Peyer's patch (tissue), 4 donors: ENCODE results near the gene PURA. TPM values are rescaled to one million over a fixed set of nuclear protein-coding genes. Genes with fewer than 3 reads are reported as not detected.

Experiments used
- DNase-seq, 3 donors: peaks; one replicate each; pipeline ENCODE4 v3.0.0-alpha.2; 2017 to 2019
- H3K27ac ChIP-seq, 4 donors: fragments of 200-600 bp; sonication (generic); one replicate each; pipeline ENCODE4 v1.5.1; 2016 to 2019
- H3K27me3 ChIP-seq, 2 donors: fragments of 200-600 bp; sonication (generic); one replicate each; pipeline ENCODE4 v1.5.1; 2019
- H3K36me3 ChIP-seq, 3 donors: fragments of 200-600 bp; sonication (generic); one replicate each; pipeline ENCODE4 v1.5.1; 2016 to 2019
- H3K4me1 ChIP-seq, 4 donors: fragments of 200-600 bp; sonication (generic); one replicate each; pipeline ENCODE4 v1.5.1; 2016 to 2019
- H3K4me3 ChIP-seq, 4 donors: fragments of 200-600 bp; sonication (generic); 1 replicate in 3 of 4; 2 replicates in 1 of 4; pipeline ENCODE4 v1.5.1; 2016 to 2019; ENCODE audit warnings: mild to moderate bottlenecking in 1 of 4
- H3K9me3 ChIP-seq, 4 donors: fragments of 200-600 bp; sonication (generic); one replicate each; pipeline ENCODE4 v1.5.1; 2016 to 2019; ENCODE audit warnings: mild to moderate bottlenecking in 1 of 4
- POLR2A ChIP-seq, 2 donors: fragments of 450-650 bp; IDR thresholded peaks; one replicate each; pipeline ENCODE4 v1.5.1; 2017; ENCODE audit warnings: antibody characterized with exemption in 2 of 2, mild to moderate bottlenecking in 2 of 2, moderate library complexity in 2 of 2
- total RNA-seq, 4 donors: library from RNA; depleted of rRNA; stranded (reverse); fragments of >200 nt; gene quantifications; one replicate each; pipeline ENCODE4 v1.1.0, GENCODE V29; 2016
- TF ChIP-seq, protein P1 (sequence below), 6 experiments: fragments of 450-650 bp in 4 of 6; fragments of 200-600 bp in 2 of 6; sonication (generic) in 1 of 6; IDR thresholded peaks; one replicate each; pipeline ENCODE4 v1.5.1; 2017 to 2019; ENCODE audit warnings: antibody characterized with exemption in 6 of 6, mild to moderate bottlenecking in 3 of 6, moderate library complexity in 1 of 6

Gene PURA
- total RNA-seq, 4 donors from 2014 or later: 22.2 to 24.7 (median 22.7) TPM

GRCh38 chr5:140114341-140115185 lies 654 bp downstream of the PURA start:
- Histone ChIP-seq H3K4me3 (peak overlapping the region; percentile 77 to 95 (median 88)), H3K27ac (peak overlapping the region; percentile 89 to 99 (median 92)), H3K27me3 (no peaks in the 10 kb centered on the region), H3K9me3 (no peaks in the 10 kb centered on the region), H3K4me1 (peaks cover 0 to 36% (median 17%) of the 10 kb centered on the region in 4 donors), H3K36me3 (no peaks in the 10 kb centered on the region)
- peak; percentile 52 to 81 (median 80) for DNase-seq
- TF ChIP-seq, protein P1, sequence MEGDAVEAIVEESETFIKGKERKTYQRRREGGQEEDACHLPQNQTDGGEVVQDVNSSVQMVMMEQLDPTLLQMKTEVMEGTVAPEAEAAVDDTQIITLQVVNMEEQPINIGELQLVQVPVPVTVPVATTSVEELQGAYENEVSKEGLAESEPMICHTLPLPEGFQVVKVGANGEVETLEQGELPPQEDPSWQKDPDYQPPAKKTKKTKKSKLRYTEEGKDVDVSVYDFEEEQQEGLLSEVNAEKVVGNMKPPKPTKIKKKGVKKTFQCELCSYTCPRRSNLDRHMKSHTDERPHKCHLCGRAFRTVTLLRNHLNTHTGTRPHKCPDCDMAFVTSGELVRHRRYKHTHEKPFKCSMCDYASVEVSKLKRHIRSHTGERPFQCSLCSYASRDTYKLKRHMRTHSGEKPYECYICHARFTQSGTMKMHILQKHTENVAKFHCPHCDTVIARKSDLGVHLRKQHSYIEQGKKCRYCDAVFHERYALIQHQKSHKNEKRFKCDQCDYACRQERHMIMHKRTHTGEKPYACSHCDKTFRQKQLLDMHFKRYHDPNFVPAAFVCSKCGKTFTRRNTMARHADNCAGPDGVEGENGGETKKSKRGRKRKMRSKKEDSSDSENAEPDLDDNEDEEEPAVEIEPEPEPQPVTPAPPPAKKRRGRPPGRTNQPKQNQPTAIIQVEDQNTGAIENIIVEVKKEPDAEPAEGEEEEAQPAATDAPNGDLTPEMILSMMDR (IDR thresholded peaks at IDR 0.05): no peak
- TF ChIP-seq POLR2A (IDR thresholded peaks at IDR 0.05): peak; percentile 45 to 46

DNA sequence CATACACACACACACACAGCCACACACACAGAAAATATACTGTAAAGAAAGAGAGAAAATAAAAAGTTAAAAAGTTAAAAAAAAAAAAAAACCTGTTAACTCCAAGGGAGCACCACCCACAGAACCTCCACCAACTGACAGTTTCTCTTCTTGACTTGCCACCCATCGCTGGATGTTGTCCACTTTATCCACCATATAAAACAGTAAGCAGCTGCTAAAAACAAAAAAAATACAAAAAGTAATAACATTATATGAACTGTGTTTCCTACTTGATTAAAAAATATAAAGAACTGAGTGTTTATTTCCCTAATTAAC lies 1.2 kb downstream of the PURA start:
- Histone ChIP-seq H3K27me3 (no peaks in the 10 kb centered on the region), H3K27ac (peak overlapping the region in 3 of 4 donors; percentile 89 to 99 (median 91)), H3K4me3 (peak overlapping the region; percentile 77 to 95 (median 88)), H3K9me3 (no peaks in the 10 kb centered on the region), H3K36me3 (no peaks in the 10 kb centered on the region), H3K4me1 (peaks cover 0 to 36% (median 17%) of the 10 kb centered on the region in 4 donors)
- TF ChIP-seq, protein P1 (IDR thresholded peaks at IDR 0.05): no peak
- no peak for TF ChIP-seq POLR2A (IDR thresholded peaks at IDR 0.05)
- DNase-seq: no peak

- Histone ChIP-seq H3K9me3 (no peaks in the 10 kb centered on the region), H3K4me3 (peak overlapping the region in 1 of 4 donors; percentile 93), H3K4me1 (peaks cover 0 to 36% (median 17%) of the 10 kb centered on the region in 4 donors), H3K36me3 (no peaks in the 10 kb centered on the region), H3K27me3 (no peaks in the 10 kb centered on the region), H3K27ac (no peak overlapping the region)
- TF ChIP-seq POLR2A (IDR thresholded peaks at IDR 0.05): no peak
- TF ChIP-seq, protein P1 (IDR thresholded peaks at IDR 0.05): peak in 3 of 6 experiments; percentile 13 to 22 (median 21)
- DNase-seq: no peak
These were observed 2.8 kb downstream of the PURA start for GRCh38 chr5:140116716-140117115.

GRCh38 chr5:140117523-140117922 lies 3.6 kb downstream of the PURA start:
- no peak overlapping the region for H3K4me3 ChIP-seq
- peaks cover 0 to 32% (median 17%) of the 10 kb centered on the region in 4 donors for H3K4me1 ChIP-seq
- no peaks in the 10 kb centered on the region for H3K36me3 ChIP-seq
- DNase-seq: no peak
- no peak for TF ChIP-seq POLR2A (IDR thresholded peaks at IDR 0.05)
- TF ChIP-seq, protein P1 (IDR thresholded peaks at IDR 0.05): no peak
- H3K27ac ChIP-seq: no peak overlapping the region
- H3K27me3 ChIP-seq: no peaks in the 10 kb centered on the region
- H3K9me3 ChIP-seq: no peaks in the 10 kb centered on the region

DNA sequence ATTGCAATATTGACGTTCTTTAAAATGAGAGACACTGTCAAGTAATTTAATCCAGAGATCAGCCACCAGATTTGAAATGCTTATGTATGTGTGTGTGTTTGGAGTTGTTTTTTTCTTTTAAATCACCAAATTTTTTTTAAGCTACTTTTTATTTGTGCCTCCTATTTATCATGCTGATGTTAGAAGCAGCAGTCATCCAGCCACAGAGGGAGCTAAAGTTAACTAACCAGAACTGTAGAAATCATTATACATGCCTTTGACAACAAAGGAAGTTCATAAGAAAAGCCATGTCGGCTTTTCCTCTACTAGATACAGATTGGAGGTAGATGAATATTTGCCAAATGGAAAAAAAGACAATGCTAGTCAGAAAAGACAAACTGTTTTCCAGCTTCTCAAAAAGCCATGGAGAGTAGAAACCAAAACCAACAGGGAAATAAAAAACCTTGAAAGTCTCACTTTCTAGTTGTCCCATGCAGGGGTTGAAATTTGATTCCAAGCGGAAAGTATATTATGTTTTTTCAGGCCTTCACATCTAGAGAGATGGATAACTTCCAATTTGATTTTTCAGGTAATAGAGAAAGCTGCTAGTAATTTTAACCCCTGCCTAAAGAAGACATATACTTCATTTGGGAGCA lies 4.5 kb downstream of the PURA start:
- Histone ChIP-seq H3K27me3 (no peaks in the 10 kb centered on the region), H3K36me3 (no peaks in the 10 kb centered on the region), H3K9me3 (no peaks in the 10 kb centered on the region), H3K27ac (no peak overlapping the region), H3K4me1 (peaks cover 0 to 23% (median 9%) of the 10 kb centered on the region in 4 donors), H3K4me3 (no peak overlapping the region)
- no peak for DNase-seq
- TF ChIP-seq, protein P1 (IDR thresholded peaks at IDR 0.05): no peak
- TF ChIP-seq POLR2A (IDR thresholded peaks at IDR 0.05): no peak
